Liver (tissue), 9 donors: Measurements from ENCODE around the gene MSH3. TPM values are rescaled to one million over a fixed set of nuclear protein-coding genes. Genes with fewer than 3 reads are reported as not detected.

Source experiments
- DNase-seq: peaks from one replicate; pipeline ENCODE4 v3.0.0-alpha.2; 2017; ENCODE audit warnings: low spot score
- H3K27ac ChIP-seq, 2 donors: one replicate each; pipeline ENCODE4 v1.7.0; 2013; ENCODE audit warnings: inconsistent platforms in 2 of 2, low read length in 2 of 2, control low read depth in 1 of 2, low read depth in 1 of 2, mild to moderate bottlenecking in 1 of 2
- H3K27me3 ChIP-seq, 4 donors: one replicate each; pipeline versions ENCODE4 v1.6.1 to v1.7.0; 2013; ENCODE audit warnings: low read length in 3 of 4, inconsistent platforms in 1 of 4, mild to moderate bottlenecking in 1 of 4, moderate library complexity in 1 of 4; ENCODE audit not compliant: control insufficient read depth in 4 of 4, insufficient read depth in 4 of 4
- H3K36me3 ChIP-seq, 4 donors: one replicate each; pipeline versions ENCODE4 v1.6.1 to v1.7.0; 2013; ENCODE audit warnings: low read length in 3 of 4, mild to moderate bottlenecking in 3 of 4, low read depth in 1 of 4, moderate library complexity in 1 of 4; ENCODE audit not compliant: control insufficient read depth in 4 of 4, insufficient read depth in 3 of 4
- H3K4me1 ChIP-seq, 4 donors: one replicate each; pipeline versions ENCODE4 v1.6.1 to v1.7.0; 2013; ENCODE audit warnings: low read length in 3 of 4, mild to moderate bottlenecking in 3 of 4, moderate library complexity in 1 of 4; ENCODE audit not compliant: control insufficient read depth in 4 of 4, insufficient read depth in 4 of 4
- H3K4me3 ChIP-seq, 3 donors: one replicate each; pipeline versions ENCODE4 v1.6.1 to v1.7.0; 2013; ENCODE audit warnings: low read length in 3 of 3, control low read depth in 1 of 3, low read depth in 1 of 3, mild to moderate bottlenecking in 1 of 3
- H3K9ac ChIP-seq, 2 donors: one replicate each; pipeline ENCODE4 v1.7.0; 2013; ENCODE audit warnings: low read length in 2 of 2, mild to moderate bottlenecking in 2 of 2, moderate library complexity in 2 of 2, control low read depth in 1 of 2, low read depth in 1 of 2
- H3K9me3 ChIP-seq, 4 donors: one replicate each; pipeline versions ENCODE4 v1.6.1 to v1.7.0; 2013; ENCODE audit warnings: low read length in 3 of 4; ENCODE audit not compliant: control insufficient read depth in 4 of 4
- EGR1 ChIP-seq, 2 donors: IDR thresholded peaks; 2 replicates each; pipeline ENCODE4 v1.6.1; 2016 to 2018; ENCODE audit warnings: antibody characterized with exemption in 2 of 2, low read depth in 2 of 2
- FOXA1 ChIP-seq: IDR thresholded peaks from 2 replicates; pipeline ENCODE4 v1.6.1; 2016; ENCODE audit warnings: antibody characterized with exemption
- FOXA2 ChIP-seq: IDR thresholded peaks from 2 replicates; pipeline ENCODE4 v1.6.1; 2016; ENCODE audit warnings: antibody characterized with exemption
- GABPA ChIP-seq, 2 donors: IDR thresholded peaks in 1 of 2; conservative IDR thresholded peaks in 1 of 2; 2 replicates each; pipeline ENCODE4 v1.6.1; 2016; ENCODE audit warnings: antibody characterized with exemption in 2 of 2, mild to moderate bottlenecking in 1 of 2, moderate library complexity in 1 of 2
- HNF4A ChIP-seq, 2 donors: conservative IDR thresholded peaks; 2 replicates each; pipeline ENCODE4 v1.6.1; 2016; ENCODE audit warnings: antibody characterized with exemption in 2 of 2, mild to moderate bottlenecking in 2 of 2
- HNF4G ChIP-seq: IDR thresholded peaks from 2 replicates; pipeline ENCODE4 v1.6.1; 2016; ENCODE audit warnings: antibody characterized with exemption
- JUND ChIP-seq, 2 donors: IDR thresholded peaks; 2 replicates each; pipeline ENCODE4 v1.6.1; 2016; ENCODE audit warnings: antibody characterized with exemption in 2 of 2
- NR2F2 ChIP-seq: IDR thresholded peaks from 2 replicates; pipeline ENCODE4 v1.6.1; 2016; ENCODE audit warnings: antibody characterized with exemption
- RAD21 ChIP-seq, 2 donors: IDR thresholded peaks; 2 replicates each; pipeline ENCODE4 v1.6.1; 2016; ENCODE audit warnings: antibody characterized with exemption in 2 of 2, mild to moderate bottlenecking in 2 of 2
- RXRA ChIP-seq, 2 donors: IDR thresholded peaks; 2 replicates each; pipeline ENCODE4 v1.6.1; 2017 to 2018; ENCODE audit warnings: antibody characterized with exemption in 2 of 2, mild to moderate bottlenecking in 1 of 2
- SP1 ChIP-seq: IDR thresholded peaks from 2 replicates; pipeline ENCODE4 v1.6.1; 2018; ENCODE audit warnings: antibody characterized with exemption, mild to moderate bottlenecking
- TAF1 ChIP-seq: conservative IDR thresholded peaks from 2 replicates; pipeline ENCODE4 v1.6.1; 2016; ENCODE audit warnings: antibody characterized with exemption, mild to moderate bottlenecking
- YY1 ChIP-seq: IDR thresholded peaks from 2 replicates; pipeline ENCODE4 v1.6.1; 2016; ENCODE audit warnings: antibody characterized with exemption, mild to moderate bottlenecking
- WGBS: extraction: QIAGEN DNeasy Blood & Tissue Kit; methylation state at CpG from one replicate; pipeline ENCODE4 v1.1.7; 2013; 5-methylcytosine and 5-hydroxymethylcytosine counted together
- polyA plus RNA-seq, 2 donors: library from polyadenylated mRNA; stranded (reverse) in 1 of 2; unstranded in 1 of 2; fragments of 200-250 nt in 1 of 2; fragments of >200 nt in 1 of 2; fragmentation: Nextera tagmentation in 1 of 2; extraction: Ambion mirVana in 1 of 2; gene quantifications; one replicate each; pipeline versions ENCODE4 v1.2.1 to v1.2.3, GENCODE V29; 2013 to 2015
- total RNA-seq, 2 donors: library from RNA; depleted of rRNA; stranded (reverse); fragments of >200 nt; gene quantifications; one replicate each; pipeline ENCODE4 v1.2.3, GENCODE V29; 2014
- TF ChIP-seq, protein P1 (sequence below): IDR thresholded peaks from 2 replicates; pipeline ENCODE4 v1.6.1; 2016; ENCODE audit warnings: antibody characterized with exemption
- TF ChIP-seq, protein P2 (sequence below): IDR thresholded peaks from 2 replicates; pipeline ENCODE4 v1.6.1; 2016; ENCODE audit warnings: antibody characterized with exemption, mild to moderate bottlenecking
- TF ChIP-seq, protein P3 (sequence below): fragments of 150-350 bp; IDR thresholded peaks from 2 replicates; pipeline ENCODE4 v1.5.1; 2017; ENCODE audit warnings: improper control_type of control experiment, low read depth, low read length; ENCODE audit not compliant: missing input control
- TF ChIP-seq, protein P4 (sequence below): IDR thresholded peaks from 2 replicates; pipeline ENCODE4 v1.6.1; 2016; ENCODE audit warnings: antibody characterized with exemption
- donor health status: healthy.
- donor health status: healthy.
- donor health status: healthy.
- donor health status: healthy.
- donor health status: healthy.

Gene MSH3
- total and polyA plus RNA-seq, 4 donors: 3.0 to 19.1 (median 7.9) TPM

DNA sequence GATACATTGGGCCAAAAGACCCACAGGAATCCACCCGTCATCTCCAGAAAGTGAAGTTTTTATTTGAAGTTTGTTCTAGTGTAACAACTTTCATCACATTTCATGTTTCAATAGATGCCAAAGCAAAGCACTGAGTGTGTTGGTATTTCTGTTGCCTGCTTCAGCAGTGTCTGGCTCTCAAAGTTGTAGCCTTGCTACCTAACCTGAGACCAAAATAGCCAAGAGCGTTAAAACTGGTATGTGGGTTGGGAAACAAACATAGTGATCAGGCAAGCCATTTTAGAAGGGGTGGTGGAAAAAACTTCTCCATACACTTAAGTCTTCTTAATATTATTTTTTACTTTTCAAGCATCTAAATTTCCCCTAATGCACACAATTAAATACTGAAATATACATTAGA lies 150.6 kb downstream of the MSH3 start:
- TF ChIP-seq RXRA (IDR thresholded peaks at IDR 0.05) (no peak), HNF4A (conservative IDR thresholded peaks at IDR 0.05) (no peak), JUND (IDR thresholded peaks at IDR 0.05) (no peak), YY1 (no peak), NR2F2 (no peak), RAD21 (IDR thresholded peaks at IDR 0.05) (no peak), FOXA2 (no peak), HNF4G (no peak), SP1 (no peak), FOXA1 (no peak), TAF1 (no peak), GABPA (IDR thresholded peaks at IDR 0.05 in 1 of 2, conservative IDR thresholded peaks at IDR 0.05 in 1 of 2) (no peak), EGR1 (IDR thresholded peaks at IDR 0.05; ENCODE audit: low read depth in 2 of 2) (no peak)
- TF ChIP-seq, protein P1, sequence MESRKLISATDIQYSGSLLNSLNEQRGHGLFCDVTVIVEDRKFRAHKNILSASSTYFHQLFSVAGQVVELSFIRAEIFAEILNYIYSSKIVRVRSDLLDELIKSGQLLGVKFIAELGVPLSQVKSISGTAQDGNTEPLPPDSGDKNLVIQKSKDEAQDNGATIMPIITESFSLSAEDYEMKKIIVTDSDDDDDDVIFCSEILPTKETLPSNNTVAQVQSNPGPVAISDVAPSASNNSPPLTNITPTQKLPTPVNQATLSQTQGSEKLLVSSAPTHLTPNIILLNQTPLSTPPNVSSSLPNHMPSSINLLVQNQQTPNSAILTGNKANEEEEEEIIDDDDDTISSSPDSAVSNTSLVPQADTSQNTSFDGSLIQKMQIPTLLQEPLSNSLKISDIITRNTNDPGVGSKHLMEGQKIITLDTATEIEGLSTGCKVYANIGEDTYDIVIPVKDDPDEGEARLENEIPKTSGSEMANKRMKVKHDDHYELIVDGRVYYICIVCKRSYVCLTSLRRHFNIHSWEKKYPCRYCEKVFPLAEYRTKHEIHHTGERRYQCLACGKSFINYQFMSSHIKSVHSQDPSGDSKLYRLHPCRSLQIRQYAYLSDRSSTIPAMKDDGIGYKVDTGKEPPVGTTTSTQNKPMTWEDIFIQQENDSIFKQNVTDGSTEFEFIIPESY: no peak
- TF ChIP-seq, protein P2, sequence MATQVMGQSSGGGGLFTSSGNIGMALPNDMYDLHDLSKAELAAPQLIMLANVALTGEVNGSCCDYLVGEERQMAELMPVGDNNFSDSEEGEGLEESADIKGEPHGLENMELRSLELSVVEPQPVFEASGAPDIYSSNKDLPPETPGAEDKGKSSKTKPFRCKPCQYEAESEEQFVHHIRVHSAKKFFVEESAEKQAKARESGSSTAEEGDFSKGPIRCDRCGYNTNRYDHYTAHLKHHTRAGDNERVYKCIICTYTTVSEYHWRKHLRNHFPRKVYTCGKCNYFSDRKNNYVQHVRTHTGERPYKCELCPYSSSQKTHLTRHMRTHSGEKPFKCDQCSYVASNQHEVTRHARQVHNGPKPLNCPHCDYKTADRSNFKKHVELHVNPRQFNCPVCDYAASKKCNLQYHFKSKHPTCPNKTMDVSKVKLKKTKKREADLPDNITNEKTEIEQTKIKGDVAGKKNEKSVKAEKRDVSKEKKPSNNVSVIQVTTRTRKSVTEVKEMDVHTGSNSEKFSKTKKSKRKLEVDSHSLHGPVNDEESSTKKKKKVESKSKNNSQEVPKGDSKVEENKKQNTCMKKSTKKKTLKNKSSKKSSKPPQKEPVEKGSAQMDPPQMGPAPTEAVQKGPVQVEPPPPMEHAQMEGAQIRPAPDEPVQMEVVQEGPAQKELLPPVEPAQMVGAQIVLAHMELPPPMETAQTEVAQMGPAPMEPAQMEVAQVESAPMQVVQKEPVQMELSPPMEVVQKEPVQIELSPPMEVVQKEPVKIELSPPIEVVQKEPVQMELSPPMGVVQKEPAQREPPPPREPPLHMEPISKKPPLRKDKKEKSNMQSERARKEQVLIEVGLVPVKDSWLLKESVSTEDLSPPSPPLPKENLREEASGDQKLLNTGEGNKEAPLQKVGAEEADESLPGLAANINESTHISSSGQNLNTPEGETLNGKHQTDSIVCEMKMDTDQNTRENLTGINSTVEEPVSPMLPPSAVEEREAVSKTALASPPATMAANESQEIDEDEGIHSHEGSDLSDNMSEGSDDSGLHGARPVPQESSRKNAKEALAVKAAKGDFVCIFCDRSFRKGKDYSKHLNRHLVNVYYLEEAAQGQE: no peak
- TF ChIP-seq, protein P3, sequence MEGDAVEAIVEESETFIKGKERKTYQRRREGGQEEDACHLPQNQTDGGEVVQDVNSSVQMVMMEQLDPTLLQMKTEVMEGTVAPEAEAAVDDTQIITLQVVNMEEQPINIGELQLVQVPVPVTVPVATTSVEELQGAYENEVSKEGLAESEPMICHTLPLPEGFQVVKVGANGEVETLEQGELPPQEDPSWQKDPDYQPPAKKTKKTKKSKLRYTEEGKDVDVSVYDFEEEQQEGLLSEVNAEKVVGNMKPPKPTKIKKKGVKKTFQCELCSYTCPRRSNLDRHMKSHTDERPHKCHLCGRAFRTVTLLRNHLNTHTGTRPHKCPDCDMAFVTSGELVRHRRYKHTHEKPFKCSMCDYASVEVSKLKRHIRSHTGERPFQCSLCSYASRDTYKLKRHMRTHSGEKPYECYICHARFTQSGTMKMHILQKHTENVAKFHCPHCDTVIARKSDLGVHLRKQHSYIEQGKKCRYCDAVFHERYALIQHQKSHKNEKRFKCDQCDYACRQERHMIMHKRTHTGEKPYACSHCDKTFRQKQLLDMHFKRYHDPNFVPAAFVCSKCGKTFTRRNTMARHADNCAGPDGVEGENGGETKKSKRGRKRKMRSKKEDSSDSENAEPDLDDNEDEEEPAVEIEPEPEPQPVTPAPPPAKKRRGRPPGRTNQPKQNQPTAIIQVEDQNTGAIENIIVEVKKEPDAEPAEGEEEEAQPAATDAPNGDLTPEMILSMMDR: no peak
- TF ChIP-seq, protein P4, sequence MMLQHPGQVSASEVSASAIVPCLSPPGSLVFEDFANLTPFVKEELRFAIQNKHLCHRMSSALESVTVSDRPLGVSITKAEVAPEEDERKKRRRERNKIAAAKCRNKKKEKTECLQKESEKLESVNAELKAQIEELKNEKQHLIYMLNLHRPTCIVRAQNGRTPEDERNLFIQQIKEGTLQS: no peak
- no peak overlapping the region for H3K4me3 ChIP-seq
- no peak overlapping the region for H3K9ac ChIP-seq
- H3K27ac ChIP-seq: no peak overlapping the region
- no peaks in the 10 kb centered on the region for H3K27me3 ChIP-seq
- 96% methylated on average over 2 of the region's 2 CpGs for WGBS
- peaks cover 1 to 12% (median 5%) of the 10 kb centered on the region in 4 donors for H3K36me3 ChIP-seq
- DNase-seq: no peak
- no peaks in the 10 kb centered on the region for H3K4me1 ChIP-seq
- H3K9me3 ChIP-seq: no peaks in the 10 kb centered on the region

DNA sequence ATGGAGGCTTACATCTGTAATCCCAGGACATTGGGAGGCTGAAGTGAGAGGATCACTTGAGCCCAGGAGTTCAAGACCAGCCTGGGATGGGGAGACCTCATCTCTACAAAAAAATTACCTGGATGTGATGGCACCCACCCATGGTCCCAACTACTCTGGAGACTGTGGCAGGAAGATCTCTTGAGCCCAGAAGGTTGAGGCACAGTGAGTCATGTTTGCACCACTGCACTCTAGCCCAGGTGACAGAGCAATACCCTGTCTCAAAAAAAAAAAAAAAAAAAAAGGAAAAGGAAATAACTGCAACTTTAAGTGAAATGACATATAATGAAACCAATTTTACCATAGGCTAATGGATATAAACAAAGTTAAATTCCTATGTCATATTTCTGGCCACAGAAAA lies 152.5 kb downstream of the MSH3 start:
- Histone ChIP-seq H3K27me3 (no peaks in the 10 kb centered on the region), H3K36me3 (peaks cover 0 to 6% (median 2%) of the 10 kb centered on the region in 4 donors), H3K4me1 (no peaks in the 10 kb centered on the region), H3K9me3 (no peaks in the 10 kb centered on the region), H3K27ac (no peak overlapping the region), H3K9ac (no peak overlapping the region), H3K4me3 (no peak overlapping the region)
- TF ChIP-seq FOXA2 (no peak), GABPA (IDR thresholded peaks at IDR 0.05 in 1 of 2, conservative IDR thresholded peaks at IDR 0.05 in 1 of 2) (no peak), FOXA1 (no peak)
- TF ChIP-seq, protein P1: no peak
- no peak for DNase-seq
